NCI-H748 (cell line): Measurements from ENCODE around the gene AQP7.
"Not testable (repeated sequence)": the region's sequence is repeated elsewhere in the genome, so short reads cannot be mapped to it uniquely, and the experiment has no call there.

ENCODE experiments used
- DNase-seq: peaks from one replicate; lab custom pipeline; 2025; ENCODE audit not compliant: unreplicated experiment; lab: John Stamatoyannopoulos, UW

AQP7 gene

DNA sequence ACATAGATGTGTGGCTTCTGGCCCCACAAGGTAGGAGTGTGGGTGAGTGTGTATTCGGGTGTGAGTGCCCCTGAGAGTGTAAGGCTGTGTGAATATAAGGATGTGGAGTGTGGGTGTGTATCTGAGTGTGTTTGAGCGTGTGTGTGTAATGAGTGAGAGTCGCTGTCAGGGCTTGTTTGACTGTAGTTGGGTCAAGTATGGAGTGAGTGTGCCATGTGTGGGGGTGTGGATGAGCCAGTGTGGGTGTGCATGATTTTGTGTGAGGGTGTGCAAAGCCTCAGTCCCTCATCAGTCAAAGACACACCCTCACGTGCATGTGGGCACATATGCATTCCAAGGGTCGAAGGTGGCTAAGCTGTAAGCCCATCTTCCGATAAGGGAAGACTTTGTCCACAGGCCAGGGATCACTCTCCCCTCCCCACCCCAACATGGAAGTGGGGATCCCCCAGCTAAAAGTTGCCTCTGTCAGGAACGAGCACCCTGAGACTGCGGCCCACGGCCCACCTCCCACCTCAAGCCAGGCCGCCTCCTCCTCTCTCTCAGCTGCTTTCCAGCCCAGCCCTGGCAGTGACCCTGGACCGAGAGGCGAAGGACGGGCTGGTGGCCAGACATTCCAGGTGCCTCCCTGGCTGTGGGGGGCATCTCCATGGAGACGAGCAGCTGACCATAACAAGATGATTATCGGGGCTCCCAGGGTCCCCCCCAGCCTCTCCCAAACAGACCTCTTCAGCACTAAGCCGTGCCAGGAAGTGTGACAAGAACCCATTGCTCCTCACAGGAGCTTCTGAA is 32.1 kb upstream of the AQP7 start:
- DNase-seq: no peak

DNA sequence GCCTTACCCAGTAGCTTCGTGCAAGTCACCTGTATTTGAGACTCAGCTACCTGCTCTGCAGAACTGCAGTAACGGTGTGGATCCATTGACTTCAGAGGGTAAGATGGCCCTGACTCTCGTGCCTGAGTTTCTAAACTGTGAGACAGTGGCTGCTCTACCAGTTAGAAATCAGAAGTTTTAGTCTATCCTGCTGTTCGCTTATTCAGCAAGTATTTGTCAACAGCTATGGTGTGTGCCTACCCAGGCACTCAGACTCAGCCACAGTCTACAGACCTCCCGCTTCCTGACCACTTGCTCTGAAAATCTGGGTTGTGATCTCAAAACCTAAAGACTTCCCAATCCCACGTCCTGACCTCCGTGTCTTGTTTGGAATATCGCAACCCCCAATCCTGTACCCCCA is 31.5 kb upstream of the AQP7 start:
- DNase-seq: no peak

DNA sequence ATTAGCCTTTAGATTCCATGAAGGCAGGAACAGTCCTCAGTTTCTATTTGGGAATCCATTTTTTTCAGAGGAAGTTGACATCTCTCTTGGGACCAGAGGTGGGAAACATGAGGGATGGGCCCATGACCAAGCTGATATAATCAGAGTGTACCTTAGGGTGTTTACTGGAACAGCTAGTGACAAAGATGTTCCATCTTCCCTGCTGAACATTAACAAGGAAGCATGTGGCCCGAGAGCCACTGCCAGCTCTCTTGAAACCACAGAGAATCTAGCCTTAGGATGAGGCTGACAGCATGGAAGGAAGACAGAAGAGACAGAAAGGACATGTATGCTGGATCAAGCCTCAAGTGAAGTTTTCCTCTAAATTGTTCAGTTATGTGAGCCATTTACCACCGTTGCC is 29.1 kb upstream of the AQP7 start:
- DNase-seq: no peak

DNA sequence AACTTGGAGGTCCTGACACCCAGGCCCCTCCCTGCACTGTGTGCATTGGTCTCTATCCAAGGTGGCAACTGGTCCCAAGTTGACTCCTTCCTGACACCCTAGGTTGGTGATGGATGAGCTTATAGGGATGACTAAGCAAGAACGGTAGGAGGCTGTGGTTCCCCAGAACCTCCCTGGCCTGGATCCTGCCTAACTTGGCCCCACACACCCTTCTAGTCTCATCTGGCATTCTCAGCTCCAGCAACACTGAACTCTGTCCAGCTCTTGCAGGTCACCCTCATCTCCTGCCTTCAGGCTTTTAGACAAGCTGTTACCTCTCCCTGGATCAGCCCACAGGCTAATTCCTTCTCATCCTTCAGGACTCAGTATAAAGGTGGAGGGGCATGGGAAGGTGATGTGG is 28.6 kb upstream of the AQP7 start:
- no peak for DNase-seq

DNA sequence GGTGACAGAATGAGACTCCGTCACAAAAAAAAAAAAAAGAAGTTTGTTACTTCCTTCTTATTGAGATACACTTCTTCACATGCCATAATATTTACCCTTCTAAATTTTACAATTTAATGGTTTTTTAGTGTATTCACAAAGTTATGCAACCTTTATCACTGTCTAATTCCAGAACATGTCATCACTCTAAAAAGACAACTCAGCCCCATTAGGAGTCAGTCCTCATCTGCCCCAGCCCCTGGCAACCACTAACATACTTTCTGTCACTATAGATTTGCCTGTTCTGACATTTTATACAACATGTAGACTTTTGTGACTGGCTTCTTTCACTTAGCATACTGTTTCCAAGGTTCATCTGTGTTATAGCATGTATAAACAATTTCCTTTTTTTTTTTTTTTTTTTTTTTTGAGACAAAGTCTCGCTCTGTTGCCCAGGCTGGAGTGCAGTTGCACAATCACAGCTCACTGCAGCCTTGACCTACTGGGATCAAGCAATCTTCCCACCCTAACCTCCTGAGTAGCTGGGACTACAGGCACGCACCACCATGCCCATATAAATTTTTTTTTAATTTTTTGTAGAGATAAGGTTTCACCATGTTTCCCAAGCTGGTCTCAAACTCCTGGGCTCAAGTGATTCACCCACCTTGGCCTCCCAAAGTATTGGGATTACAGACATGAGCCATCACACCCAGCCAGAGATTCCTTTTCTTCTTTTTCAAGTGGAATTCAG is 27.1 kb upstream of the AQP7 start:
- no peak for DNase-seq

DNA sequence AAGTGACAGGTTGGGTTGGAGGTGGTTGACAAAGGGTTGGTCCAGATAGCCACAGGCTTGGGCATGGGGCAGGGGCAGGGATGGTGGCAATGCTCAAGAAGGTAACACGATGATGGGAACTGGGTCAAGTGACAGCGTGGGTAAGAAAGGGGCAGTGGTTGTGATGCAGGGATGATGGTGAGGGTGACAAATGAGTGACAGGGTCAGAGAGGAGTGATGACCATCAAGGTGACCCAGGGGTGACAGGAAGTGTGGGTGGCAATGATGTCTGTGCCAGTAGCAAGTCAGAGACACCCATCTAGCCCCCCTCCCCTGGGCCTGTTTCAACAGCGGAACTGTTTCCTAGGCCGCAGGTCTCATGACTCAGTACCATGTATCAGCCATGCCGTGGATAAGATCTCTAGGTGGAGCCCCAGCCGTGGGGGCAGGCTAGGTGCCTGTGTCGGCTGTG is 24.5 kb upstream of the AQP7 start:
- DNase-seq: no peak

DNA sequence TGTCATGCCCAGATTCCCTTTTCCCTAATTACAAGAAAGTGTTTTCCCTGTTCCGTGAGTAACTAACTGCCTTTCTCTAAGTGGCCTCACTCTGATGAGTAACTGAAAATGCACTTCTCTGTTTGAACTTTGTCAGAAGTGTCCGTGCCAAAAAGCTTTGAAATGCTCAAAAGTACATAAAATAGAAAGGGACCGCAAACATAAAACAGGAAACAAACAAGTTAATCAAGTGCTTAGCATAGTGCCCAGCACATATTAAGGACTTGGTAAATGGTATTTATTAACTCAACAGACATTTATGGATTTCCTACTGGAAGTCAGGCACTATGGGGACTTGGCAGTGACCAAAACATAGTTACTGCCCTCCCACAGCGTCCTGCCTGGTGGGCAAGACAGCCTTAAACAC is 22.8 kb upstream of the AQP7 start:
- no peak for DNase-seq

DNA sequence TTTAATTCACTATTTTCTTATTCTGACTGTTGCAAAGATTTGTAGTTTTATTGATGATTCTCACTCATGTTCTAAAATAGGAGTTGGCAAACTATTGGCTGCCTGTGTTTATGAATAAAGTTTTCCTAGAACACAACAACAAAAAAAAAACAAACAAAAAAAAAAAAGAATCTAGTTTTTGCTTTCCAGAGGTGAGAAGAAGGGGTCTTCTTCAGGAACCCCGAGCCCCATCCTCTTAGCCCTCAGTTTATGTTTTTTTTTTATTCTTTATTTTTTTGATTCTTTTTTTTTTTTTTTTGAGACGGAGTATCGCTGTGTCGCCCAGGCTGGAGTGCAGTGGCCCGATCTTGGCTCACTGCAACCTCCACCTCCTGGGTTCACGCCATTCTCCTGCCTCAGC is 22.1 kb upstream of the AQP7 start:
- DNase-seq: not testable (repeated sequence)

DNA sequence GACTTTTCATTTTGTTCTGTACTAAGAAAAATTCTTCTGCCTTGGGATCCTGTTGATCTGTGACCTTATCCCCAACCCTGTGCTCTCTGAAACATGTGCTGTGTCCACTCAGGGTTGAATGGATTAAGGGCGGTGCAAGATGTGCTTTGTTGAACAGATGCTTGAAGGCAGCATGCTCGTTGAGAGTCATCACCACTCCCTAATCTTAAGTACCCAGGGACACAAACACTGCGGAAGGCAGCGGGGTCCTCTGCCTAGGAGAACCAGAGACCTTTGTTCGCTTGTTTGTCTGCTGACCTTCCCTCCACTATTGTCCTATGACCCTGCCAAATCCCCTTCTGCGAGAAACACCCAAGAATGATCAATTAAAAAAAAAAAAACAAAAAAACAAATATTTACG is 21.7 kb upstream of the AQP7 start:
- DNase-seq: not testable (repeated sequence)

DNA sequence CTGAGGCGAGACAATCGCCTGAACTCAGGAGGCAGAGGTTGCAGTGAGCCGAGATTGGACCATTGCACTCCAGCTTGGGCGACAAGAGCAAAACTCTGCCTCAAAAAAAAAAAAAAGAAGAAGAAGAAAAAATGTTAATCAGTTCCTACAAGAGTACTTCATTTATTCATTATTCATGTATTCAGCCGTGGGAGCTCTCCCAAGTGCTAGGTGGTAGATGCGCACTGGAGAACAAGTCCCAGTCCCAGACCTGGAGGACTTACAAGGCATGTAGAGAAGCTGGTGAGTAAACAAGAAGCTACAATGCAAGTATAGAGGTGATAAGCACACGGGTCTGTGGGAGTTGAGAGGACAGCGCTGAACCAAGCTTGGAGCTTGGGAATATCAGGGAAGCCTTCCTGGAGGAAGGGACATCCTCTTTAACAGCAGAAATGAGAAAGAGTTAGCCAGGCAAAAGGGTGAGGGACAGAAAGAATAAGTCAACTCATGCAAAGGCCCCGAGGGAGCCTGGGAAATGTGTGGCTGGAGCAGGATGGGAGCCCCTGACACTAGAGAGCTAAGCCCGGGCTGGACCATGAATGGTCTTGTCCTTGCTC is 17.4 kb upstream of the AQP7 start:
- DNase-seq: no peak

DNA sequence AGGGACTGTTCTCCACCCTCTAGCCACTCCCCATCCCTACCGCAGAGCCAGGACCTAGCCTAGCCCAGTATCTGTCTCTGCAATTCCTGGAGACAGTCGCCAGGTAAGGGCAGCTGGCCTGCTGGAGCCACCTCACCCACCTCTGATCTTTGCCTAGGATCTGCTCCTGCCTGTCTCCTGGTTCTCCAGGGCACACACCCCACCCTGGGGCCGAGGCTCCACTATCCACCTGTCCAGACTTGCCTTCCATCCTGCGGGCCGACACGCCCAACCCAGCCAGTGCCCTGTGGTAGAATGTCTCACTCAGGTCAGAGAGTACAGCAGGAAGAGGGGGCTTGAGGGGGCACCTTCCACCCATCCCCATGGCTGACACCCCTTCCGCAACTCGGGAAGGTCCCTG is 15.7 kb upstream of the AQP7 start:
- DNase-seq: no peak

DNA sequence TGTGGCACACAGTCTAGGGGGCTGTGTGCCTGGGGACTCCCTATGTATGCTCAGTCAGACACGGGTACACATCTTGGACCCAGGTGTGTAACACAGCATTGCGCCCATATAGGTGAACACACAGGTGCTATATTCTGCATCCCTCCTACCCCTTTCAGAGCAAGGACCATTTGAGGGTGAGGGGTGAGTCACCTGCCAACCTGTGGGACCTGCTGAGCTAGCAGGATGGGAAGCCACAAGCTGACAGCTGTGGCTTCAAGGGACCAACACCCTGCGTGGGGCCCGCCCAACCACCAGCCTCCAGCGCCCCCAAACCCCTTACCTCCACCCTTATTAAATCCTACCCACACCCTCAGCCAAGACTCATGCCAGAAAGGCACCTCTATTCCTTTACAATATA is 14.6 kb upstream of the AQP7 start:
- DNase-seq: no peak

DNA sequence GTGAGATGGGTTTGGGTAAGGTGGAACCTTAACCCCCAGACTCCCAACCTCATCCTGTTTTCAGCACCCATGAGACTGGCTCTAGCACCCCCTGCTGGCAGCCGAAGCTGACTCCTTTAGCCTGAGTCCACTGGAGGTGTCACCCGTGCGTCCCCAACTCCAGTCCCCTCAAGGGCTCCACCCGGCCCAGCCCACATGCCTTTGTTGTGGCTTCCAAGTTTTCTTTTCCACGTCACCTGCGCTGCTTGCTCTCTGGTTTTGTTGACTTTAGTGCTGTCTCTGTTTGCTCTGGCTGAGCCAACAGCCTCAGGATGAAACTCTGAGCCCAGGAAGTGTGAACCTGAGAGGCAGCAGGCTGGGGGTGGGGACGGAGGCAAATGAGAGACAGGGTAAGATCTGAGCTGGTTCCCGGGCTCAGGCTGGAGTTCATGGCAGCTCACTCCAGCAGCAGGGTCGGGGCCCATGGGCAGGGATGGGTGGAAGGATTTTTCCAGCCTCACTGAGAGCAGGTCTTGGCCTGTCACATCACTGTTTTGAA is 13.2 kb upstream of the AQP7 start:
- DNase-seq: peak; percentile 80

DNA sequence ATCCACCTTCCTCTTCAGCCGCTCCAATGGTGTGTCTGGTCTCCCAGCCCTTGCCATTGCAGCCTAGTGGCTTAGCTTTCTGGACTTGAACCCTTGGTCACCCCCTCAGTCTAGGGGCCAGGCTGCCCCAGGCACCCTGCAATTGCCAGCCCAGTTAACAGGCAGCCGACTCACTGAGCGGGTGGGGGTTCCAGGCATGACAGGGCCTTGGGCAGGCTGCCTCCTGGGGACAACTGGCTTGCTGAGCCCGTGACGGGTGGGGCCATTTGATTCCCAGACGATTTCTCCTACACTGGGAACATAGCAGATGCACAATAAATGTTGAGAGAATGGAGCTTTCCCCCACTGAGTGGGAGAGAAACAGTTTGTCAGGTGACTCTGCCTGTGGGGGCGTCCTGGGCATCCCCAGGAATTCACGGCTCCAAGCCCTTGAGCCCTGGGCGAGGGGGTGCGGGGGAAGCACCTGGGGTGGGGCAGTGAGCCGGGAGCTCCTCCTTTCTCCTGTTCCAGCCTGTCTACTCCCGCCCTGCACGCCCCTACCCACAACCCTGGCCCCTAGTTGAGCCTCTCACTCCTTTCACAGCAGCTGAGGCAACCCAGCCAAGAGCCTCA is 12.6 kb upstream of the AQP7 start:
- DNase-seq: no peak

DNA sequence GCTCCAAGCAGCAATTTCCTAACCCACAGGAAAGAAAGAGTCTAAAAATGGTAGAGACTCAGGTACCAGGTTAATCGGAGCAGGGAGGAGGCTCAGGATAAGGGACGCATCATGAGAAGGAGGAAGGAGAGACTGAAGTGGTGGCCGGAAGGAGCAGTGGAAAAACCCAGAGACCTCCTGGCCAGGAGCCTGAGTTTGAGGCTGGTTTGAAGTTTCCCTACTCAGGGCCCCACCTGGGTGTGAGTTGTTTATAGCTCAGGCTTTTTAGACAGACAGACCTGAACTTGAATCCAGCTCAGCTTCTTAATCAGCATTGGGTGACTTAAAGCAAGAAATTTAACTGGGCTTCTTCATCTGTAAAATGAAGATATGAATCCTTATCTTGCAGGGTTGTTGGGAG is 11.9 kb upstream of the AQP7 start:
- DNase-seq: no peak

DNA sequence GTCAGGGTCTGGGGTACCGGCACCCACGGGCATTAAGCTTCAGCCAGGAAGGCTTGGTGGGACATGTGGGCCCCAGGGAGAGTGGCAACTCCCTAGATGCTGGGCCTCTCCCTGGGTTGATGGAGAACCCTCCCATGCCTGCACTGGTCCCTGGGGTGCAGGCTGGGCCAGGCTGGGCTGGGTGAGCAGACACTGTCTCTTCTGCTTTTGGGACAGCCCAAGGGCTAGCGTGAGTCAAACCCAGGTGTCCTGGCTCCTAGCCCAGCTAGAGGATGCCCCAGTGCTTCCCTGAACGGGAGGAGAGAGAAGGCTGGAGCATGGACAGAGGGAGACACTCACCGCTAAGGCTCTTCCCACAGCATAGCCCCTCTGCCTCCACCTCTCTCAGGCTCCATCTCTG is 5.7 kb upstream of the AQP7 start:
- no peak for DNase-seq

DNA sequence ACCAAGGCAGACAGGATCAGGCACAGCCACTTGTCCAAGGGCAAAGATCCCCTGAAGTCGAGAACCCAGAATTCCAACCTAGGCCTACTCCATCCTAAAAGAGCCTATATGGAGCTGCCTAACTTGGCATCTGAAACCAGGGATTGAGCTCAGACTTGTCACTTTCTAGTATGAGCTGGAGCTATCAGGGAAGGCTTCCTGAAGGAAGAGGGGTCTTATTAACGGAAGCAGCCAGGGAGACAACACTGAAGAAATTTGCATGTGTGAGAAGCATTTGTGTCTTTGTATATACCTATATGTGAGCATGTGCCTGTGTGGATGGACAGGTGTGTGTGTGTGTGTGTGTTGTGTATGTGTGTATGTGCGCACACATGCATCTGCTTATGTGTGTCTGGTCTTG is 4.7 kb upstream of the AQP7 start:
- DNase-seq: no peak

DNA sequence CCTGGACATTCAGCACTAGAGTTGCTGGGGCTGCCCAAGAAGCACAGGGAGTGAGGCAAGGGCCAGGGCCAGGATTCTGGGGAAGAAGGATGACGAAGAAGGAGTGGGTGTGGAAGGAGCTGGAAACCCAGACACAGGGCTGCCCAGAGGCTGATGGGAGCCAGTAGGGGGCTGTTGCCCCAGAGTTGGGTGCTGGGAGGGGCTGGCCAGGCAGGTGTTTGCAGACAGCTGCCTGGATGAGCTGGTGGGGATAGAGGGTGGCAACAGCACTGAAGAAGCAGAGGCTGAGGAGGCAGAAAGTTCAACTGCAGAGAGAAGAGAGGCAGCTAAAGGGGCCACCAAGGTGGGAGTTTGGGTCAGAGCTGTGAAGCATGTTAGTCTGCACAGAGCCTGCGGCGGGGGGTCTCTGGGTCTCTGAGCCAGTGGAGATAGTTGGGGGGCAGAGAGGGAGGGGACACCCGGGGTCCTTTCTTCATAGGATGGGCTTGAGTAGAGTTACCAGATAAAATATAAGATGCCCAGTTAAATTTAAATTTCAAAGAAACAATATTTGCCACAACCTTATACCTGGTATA is 2.5 kb upstream of the AQP7 start:
- no peak for DNase-seq

DNA sequence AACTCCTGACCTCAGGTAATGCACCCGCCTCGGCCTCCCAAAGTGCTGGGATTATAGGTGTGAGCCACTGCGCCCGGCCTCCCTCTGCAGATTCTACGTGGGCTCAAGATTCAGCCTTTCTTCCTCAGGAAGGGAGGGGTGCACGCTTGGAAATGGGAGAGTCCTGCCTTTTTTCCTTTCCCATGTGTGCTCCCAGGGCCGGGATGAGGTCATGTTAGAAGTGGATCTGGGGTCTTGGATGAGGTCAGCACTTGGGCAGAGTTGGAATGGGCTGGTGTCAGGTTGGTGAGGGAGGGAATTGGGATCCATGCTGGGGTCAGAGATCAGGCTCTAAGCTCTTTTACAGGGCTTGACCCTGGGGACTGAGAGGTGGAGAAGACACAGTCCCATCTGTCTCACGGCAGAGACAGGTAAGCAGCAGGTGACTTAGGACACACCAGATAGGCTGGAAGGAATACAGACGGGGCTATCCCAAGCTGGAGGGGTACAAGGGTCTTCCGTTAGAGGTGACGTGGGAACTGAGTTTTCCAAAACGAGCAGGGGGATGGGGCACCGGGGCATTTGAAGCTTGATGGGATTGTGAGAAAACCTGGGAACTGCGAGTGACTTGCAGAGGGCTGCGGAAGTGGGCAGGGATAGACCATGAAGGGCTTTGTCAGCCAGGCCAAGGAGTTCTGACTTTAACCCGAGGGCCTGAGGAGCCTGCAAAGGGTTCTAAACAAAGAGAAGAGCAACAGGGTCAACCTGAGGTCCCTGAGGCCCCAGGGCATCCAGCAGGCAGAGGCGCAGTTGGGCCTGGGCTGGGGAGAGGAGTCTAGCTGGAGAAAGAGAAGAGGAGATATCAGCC is 1.8 kb upstream of the AQP7 start:
- no peak for DNase-seq

DNA sequence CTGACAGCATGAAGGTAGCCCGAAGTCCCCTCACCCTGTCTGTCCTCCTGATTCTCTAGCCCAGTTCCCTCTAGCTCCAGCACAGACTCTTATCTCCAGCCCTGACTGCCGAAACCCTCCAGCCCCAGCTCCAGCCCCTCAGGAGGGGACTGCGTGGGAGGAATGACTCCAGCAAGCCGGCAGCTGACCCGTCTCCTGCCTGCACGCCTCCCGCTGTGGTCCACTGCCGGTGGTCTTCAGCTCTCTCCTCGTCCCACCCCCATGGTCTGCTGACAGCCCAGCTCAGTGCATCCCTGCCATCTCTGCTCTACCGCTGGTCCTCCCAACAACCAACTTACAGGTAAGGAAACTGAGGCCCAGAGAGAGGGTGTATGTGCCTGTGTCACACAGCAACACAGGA is 559 bp downstream of the AQP7 start:
- not testable (repeated sequence) for DNase-seq
